GM19397 (cell line): ENCODE results near the gene THBS1.

Experiments
- ATAC-seq: cut with Tn5 transposase; IDR thresholded peaks from one replicate; pipeline ENCODE4 v1.9.1; 2021; ENCODE audit warnings: mild to moderate bottlenecking, moderate library complexity; ENCODE audit not compliant: unreplicated experiment

Gene THBS1

GRCh38 chr15:39627451-39628143 is 46.7 kb downstream of the THBS1 start:
- ATAC-seq: no peak

GRCh38 chr15:39628144-39628508 is 47.2 kb downstream of the THBS1 start:
- no peak for ATAC-seq

- ATAC-seq: no peak
Observed at GRCh38 chr15:39628546-39629257, 47.8 kb downstream of the THBS1 start.

- no peak for ATAC-seq
Observed at GRCh38 chr15:39629371-39629770, 48.5 kb downstream of the THBS1 start.

- no peak for ATAC-seq
Observed at GRCh38 chr15:39629906-39630305, 49.0 kb downstream of the THBS1 start.

GRCh38 chr15:39631357-39631756 is 50.5 kb downstream of the THBS1 start:
- ATAC-seq: no peak

- ATAC-seq: no peak
Observed at GRCh38 chr15:39638041-39638440, 57.2 kb downstream of the THBS1 start.

- ATAC-seq: no peak
Observed at GRCh38 chr15:39639037-39639436, 58.2 kb downstream of the THBS1 start.

- ATAC-seq: no peak
Observed at GRCh38 chr15:39640665-39641064, 59.8 kb downstream of the THBS1 start.

- no peak for ATAC-seq
Observed at GRCh38 chr15:39641191-39641889, 60.5 kb downstream of the THBS1 start.

GRCh38 chr15:39642011-39642640 is 61.2 kb downstream of the THBS1 start:
- ATAC-seq: no peak

- ATAC-seq: no peak
Observed at GRCh38 chr15:39643727-39644126, 62.8 kb downstream of the THBS1 start.

GRCh38 chr15:39644136-39644535 is 63.3 kb downstream of the THBS1 start:
- ATAC-seq: no peak

GRCh38 chr15:39645138-39645975 is 64.5 kb downstream of the THBS1 start:
- ATAC-seq: no peak

- no peak for ATAC-seq
Observed at GRCh38 chr15:39645976-39646257, 65.0 kb downstream of the THBS1 start.

- no peak for ATAC-seq
Observed at GRCh38 chr15:39646425-39646824, 65.5 kb downstream of the THBS1 start.
